B cell (primary cell): Measurements from ENCODE around the gene SRCAP.

Experiments
- EZH2 ChIP-seq: IDR thresholded peaks from 2 replicates; pipeline ENCODE4 v1.6.1; 2012; ENCODE audit warnings: borderline replicate concordance, low read depth, mild to moderate bottlenecking, moderate library complexity, low read length; ENCODE audit not compliant: insufficient read depth, poor library complexity, severe bottlenecking
- TF ChIP-seq, protein P1 (sequence below): fragments of 200-600 bp; IDR thresholded peaks from one replicate; pipeline ENCODE4 v1.8.0; 2022; ENCODE audit warnings: antibody characterized with exemption, mild to moderate bottlenecking

- TF ChIP-seq, protein P1, sequence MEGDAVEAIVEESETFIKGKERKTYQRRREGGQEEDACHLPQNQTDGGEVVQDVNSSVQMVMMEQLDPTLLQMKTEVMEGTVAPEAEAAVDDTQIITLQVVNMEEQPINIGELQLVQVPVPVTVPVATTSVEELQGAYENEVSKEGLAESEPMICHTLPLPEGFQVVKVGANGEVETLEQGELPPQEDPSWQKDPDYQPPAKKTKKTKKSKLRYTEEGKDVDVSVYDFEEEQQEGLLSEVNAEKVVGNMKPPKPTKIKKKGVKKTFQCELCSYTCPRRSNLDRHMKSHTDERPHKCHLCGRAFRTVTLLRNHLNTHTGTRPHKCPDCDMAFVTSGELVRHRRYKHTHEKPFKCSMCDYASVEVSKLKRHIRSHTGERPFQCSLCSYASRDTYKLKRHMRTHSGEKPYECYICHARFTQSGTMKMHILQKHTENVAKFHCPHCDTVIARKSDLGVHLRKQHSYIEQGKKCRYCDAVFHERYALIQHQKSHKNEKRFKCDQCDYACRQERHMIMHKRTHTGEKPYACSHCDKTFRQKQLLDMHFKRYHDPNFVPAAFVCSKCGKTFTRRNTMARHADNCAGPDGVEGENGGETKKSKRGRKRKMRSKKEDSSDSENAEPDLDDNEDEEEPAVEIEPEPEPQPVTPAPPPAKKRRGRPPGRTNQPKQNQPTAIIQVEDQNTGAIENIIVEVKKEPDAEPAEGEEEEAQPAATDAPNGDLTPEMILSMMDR = no peak
- TF ChIP-seq EZH2 = no peak
Observed at GRCh38 chr16:30743716-30744115, 44.7 kb downstream of the SRCAP start.
